Transverse colon (tissue), 4 donors: ENCODE data around the gene POC1A. TPM values are rescaled to one million over a fixed set of nuclear protein-coding genes. Genes with fewer than 3 reads are reported as not detected.

Experiments used
- DNase-seq: peaks from one replicate; pipeline ENCODE4 v3.0.0-alpha.2; 2019
- H3K27ac ChIP-seq, 4 donors: fragments of 200-600 bp; sonication (generic); 2 replicates each; pipeline ENCODE4 v1.5.1; 2016 to 2018; ENCODE audit warnings: inconsistent platforms in 4 of 4
- H3K27me3 ChIP-seq: fragments of 200-600 bp; sonication (generic); 2 replicates; pipeline ENCODE4 v1.5.1; 2017; ENCODE audit warnings: inconsistent platforms
- H3K36me3 ChIP-seq, 4 donors: fragments of 200-600 bp; sonication (generic); 2 replicates each; pipeline ENCODE4 v1.5.1; 2017 to 2019; ENCODE audit warnings: inconsistent platforms in 4 of 4
- H3K4me1 ChIP-seq, 4 donors: fragments of 200-600 bp; sonication (generic); 2 replicates each; pipeline ENCODE4 v1.5.1; 2017 to 2020; ENCODE audit warnings: inconsistent platforms in 4 of 4
- H3K4me3 ChIP-seq, 4 donors: fragments of 200-600 bp; sonication (generic); 1 replicate in 1 of 4; 2 replicates in 3 of 4; pipeline versions ENCODE4 v1.5.1 to v1.6.1; 2017 to 2019; ENCODE audit warnings: inconsistent platforms in 4 of 4
- H3K9me3 ChIP-seq, 2 donors: fragments of 200-600 bp; sonication (generic); 2 replicates each; pipeline ENCODE4 v1.5.1; 2017 to 2019; ENCODE audit warnings: inconsistent platforms in 2 of 2
- CTCF ChIP-seq, 5 experiments: fragments of 200-600 bp in 3 of 5; fragments of 450-650 bp in 2 of 5; sonication (generic) in 3 of 5; IDR thresholded peaks; 1 replicate in 2 of 5; 2 replicates in 3 of 5; pipeline ENCODE4 v1.5.1; 2016 to 2017; ENCODE audit warnings: antibody characterized with exemption in 5 of 5, inconsistent platforms in 3 of 5, mild to moderate bottlenecking in 2 of 5, moderate library complexity in 1 of 5
- EP300 ChIP-seq: sonication (generic); formaldehyde crosslinking; IDR thresholded peaks from one replicate; pipeline ENCODE4 v1.6.1; 2017; ENCODE audit warnings: antibody characterized with exemption, low read depth
- POLR2A ChIP-seq: fragments of 450-650 bp; IDR thresholded peaks from one replicate; pipeline ENCODE4 v1.6.1; 2016; ENCODE audit warnings: antibody characterized with exemption, mild to moderate bottlenecking, moderate library complexity
- POLR2AphosphoS5 ChIP-seq, 3 donors: sonication (generic); formaldehyde crosslinking; IDR thresholded peaks; one replicate each; pipeline ENCODE4 v1.6.1; 2016; ENCODE audit warnings: antibody characterized with exemption in 3 of 3
- WGBS, 2 donors: methylation state at CpG; one replicate each; pipeline ENCODE4 v1.1.5; 2018; ENCODE audit warnings: low coverage in 1 of 2; 5-methylcytosine and 5-hydroxymethylcytosine counted together
- in situ Hi-C, 4 donors: fragments of 200-750 bp; cut with MboI; loops; one replicate each; pipeline versions ENCODE4 v1.15.0 to v1.15.1; 2017; ENCODE audit warnings: low sequenced_read_pairs in 3 of 4, low pct_ligation_motif_present in 1 of 4, low pct_unique_long_range_greater_than_20kb in 1 of 4
- intact Hi-C: fragments of 100-400 bp; cut with DNase I; formaldehyde crosslinking; loops from one replicate; pipeline ENCODE4 v1.15.1; 2023; ENCODE audit warnings: low total_unique reads
- total RNA-seq, 4 donors: library from RNA; depleted of rRNA; stranded (reverse); fragments of >200 nt; gene quantifications; one replicate each; pipeline ENCODE4 v1.1.0, GENCODE V29; 2016

POC1A gene
- total RNA-seq, 4 donors from 2014 or later: 0.80 to 3.1 (median 2.2) TPM; not detected in 1

- WGBS, 2 donors: 97 to 100% methylated on average over 1 to 13 of the region's 13 CpGs
- no peak for TF ChIP-seq EP300
- no peak for TF ChIP-seq POLR2A
- no peak for TF ChIP-seq CTCF (IDR thresholded peaks at IDR 0.05)
- no peak for TF ChIP-seq POLR2AphosphoS5 (IDR thresholded peaks at IDR 0.05)
- intact Hi-C loops (no loop called here), in situ Hi-C loops (no loop called here)
- Histone ChIP-seq H3K9me3 (no peaks in the 10 kb centered on the region), H3K27ac (no peak overlapping the region), H3K4me3 (no peak overlapping the region), H3K27me3 (no peaks in the 10 kb centered on the region), H3K36me3 (no peaks in the 10 kb centered on the region), H3K4me1 (peaks cover 0 to 3% (median 2%) of the 10 kb centered on the region in 4 donors)
- DNase-seq: no peak
Measured at GRCh38 chr3:52146811-52147210, 7.4 kb downstream of the POC1A start.

GRCh38 chr3:52146189-52146588, 8.0 kb downstream of the POC1A start:
- intact Hi-C loops (no loop called here), in situ Hi-C loops (no loop called here)
- DNase-seq: no peak
- H3K4me3 ChIP-seq: no peak overlapping the region
- H3K27ac ChIP-seq: no peak overlapping the region
- peaks cover 0 to 3% (median 2%) of the 10 kb centered on the region in 4 donors for H3K4me1 ChIP-seq
- TF ChIP-seq EP300: no peak
- TF ChIP-seq POLR2A: no peak
- TF ChIP-seq CTCF (IDR thresholded peaks at IDR 0.05): no peak
- no peak for TF ChIP-seq POLR2AphosphoS5 (IDR thresholded peaks at IDR 0.05)
- 95 to 100% methylated on average over 1 of the region's 1 CpG for WGBS, 2 donors
- no peaks in the 10 kb centered on the region for H3K9me3 ChIP-seq
- no peaks in the 10 kb centered on the region for H3K36me3 ChIP-seq
- H3K27me3 ChIP-seq: no peaks in the 10 kb centered on the region

- in situ Hi-C loops (no loop called here), intact Hi-C loops (no loop called here)
- TF ChIP-seq CTCF (IDR thresholded peaks at IDR 0.05) (no peak), EP300 (no peak), POLR2AphosphoS5 (IDR thresholded peaks at IDR 0.05) (no peak), POLR2A (no peak)
- H3K4me3 ChIP-seq: no peak overlapping the region
- no peaks in the 10 kb centered on the region for H3K36me3 ChIP-seq
- no peak for DNase-seq
- peaks cover 0 to 3% (median 2%) of the 10 kb centered on the region in 4 donors for H3K4me1 ChIP-seq
- 95% methylated on average over 8 of the region's 8 CpGs; no CpG with 5 or more reads in 1 of the 2 donors for WGBS, 2 donors
- H3K27me3 ChIP-seq: no peaks in the 10 kb centered on the region
- H3K9me3 ChIP-seq: no peaks in the 10 kb centered on the region
- no peak overlapping the region for H3K27ac ChIP-seq
Measured at GRCh38 chr3:52145736-52146110, 8.5 kb downstream of the POC1A start.

GRCh38 chr3:52144796-52145735, 9.2 kb downstream of the POC1A start:
- no peak for DNase-seq
- no peaks in the 10 kb centered on the region for H3K9me3 ChIP-seq
- H3K4me1 ChIP-seq: peaks cover 0 to 3% (median 2%) of the 10 kb centered on the region in 4 donors
- TF ChIP-seq EP300: no peak
- TF ChIP-seq POLR2A: no peak
- TF ChIP-seq POLR2AphosphoS5 (IDR thresholded peaks at IDR 0.05): no peak
- no peak for TF ChIP-seq CTCF (IDR thresholded peaks at IDR 0.05)
- no peaks in the 10 kb centered on the region for H3K27me3 ChIP-seq
- H3K27ac ChIP-seq: no peak overlapping the region
- intact Hi-C loops: loop anchor here (5.0 kb wide), 1 partner anchor 143 kb away; no protein-coding TSS in a partner anchor
- H3K4me3 ChIP-seq: no peak overlapping the region
- in situ Hi-C loops: loop anchor here in 3 of 4 donors (5.0 kb wide), 1 partner anchor 143 kb away; no protein-coding TSS in a partner anchor
- 89 to 90% methylated on average over 3 to 11 of the region's 11 CpGs for WGBS, 2 donors
- no peaks in the 10 kb centered on the region for H3K36me3 ChIP-seq
